Lower leg skin (tissue), 3 donors: ENCODE results near the gene MTM1.

Source experiments
- POLR2A ChIP-seq, 2 donors: fragments of 450-650 bp; IDR thresholded peaks; one replicate each; pipeline ENCODE4 v1.6.1; 2016 to 2017; ENCODE audit warnings: antibody characterized with exemption in 2 of 2, mild to moderate bottlenecking in 1 of 2, moderate library complexity in 1 of 2
- TF ChIP-seq, protein P1 (sequence below), 3 donors: fragments of 450-650 bp; IDR thresholded peaks; one replicate each; pipeline ENCODE4 v1.5.1; 2016; ENCODE audit warnings: antibody characterized with exemption in 3 of 3, mild to moderate bottlenecking in 3 of 3, moderate library complexity in 2 of 3

DNA sequence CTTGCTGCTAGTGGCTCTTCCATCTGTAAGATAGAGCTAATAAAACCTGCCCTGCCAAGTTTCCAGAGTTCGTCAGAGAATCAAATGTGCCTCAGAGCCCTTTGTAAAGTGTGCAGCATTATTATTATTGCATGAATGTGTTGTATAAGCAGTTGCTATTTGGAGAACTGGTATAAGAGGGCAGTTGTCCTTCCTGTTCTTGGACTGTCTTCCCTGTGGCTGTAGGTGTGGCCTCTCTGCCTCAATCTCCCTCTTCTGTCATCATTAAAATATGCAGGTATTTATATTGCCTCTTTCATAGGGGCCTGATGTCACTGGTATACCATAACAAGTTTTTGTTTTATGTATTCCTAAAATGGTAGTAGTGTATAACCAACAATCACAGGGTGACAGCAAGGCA, 3.8 kb downstream of the MTM1 start:
- TF ChIP-seq, protein P1, sequence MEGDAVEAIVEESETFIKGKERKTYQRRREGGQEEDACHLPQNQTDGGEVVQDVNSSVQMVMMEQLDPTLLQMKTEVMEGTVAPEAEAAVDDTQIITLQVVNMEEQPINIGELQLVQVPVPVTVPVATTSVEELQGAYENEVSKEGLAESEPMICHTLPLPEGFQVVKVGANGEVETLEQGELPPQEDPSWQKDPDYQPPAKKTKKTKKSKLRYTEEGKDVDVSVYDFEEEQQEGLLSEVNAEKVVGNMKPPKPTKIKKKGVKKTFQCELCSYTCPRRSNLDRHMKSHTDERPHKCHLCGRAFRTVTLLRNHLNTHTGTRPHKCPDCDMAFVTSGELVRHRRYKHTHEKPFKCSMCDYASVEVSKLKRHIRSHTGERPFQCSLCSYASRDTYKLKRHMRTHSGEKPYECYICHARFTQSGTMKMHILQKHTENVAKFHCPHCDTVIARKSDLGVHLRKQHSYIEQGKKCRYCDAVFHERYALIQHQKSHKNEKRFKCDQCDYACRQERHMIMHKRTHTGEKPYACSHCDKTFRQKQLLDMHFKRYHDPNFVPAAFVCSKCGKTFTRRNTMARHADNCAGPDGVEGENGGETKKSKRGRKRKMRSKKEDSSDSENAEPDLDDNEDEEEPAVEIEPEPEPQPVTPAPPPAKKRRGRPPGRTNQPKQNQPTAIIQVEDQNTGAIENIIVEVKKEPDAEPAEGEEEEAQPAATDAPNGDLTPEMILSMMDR (IDR thresholded peaks at IDR 0.05), result no peak
- no peak for TF ChIP-seq POLR2A (IDR thresholded peaks at IDR 0.05)
